Memory B cell (primary cell): Measurements from ENCODE around the gene PDLIM7.
A peak's percentile ranks its signal among the peaks of the same experiment; 100 is the strongest.

Experiments
- ATAC-seq: fragments of 150-1000 bp; cut with Tn5 transposase; 2 replicates; pipeline ENCODE4 v1.10.0; 2021; ENCODE audit warnings: low read depth, mild to moderate bottlenecking, moderate library complexity
- DNase-seq, 2 donors: peaks; one replicate each; pipeline ENCODE4 v3.0.0; 2022; ENCODE audit warnings: low spot score in 2 of 2
- H3K27ac Mint-ChIP-seq: one replicate; pipeline ENCODE4 v1.8.0; 2022; ENCODE audit warnings: mild to moderate bottlenecking, moderate library complexity, mixed read lengths
- H3K27me3 Mint-ChIP-seq: one replicate; pipeline ENCODE4 v1.8.0; 2022; ENCODE audit warnings: mixed read lengths
- H3K36me3 Mint-ChIP-seq: one replicate; pipeline ENCODE4 v1.8.0; 2022; ENCODE audit warnings: mild to moderate bottlenecking, mixed read lengths
- H3K4me1 Mint-ChIP-seq: one replicate; pipeline ENCODE4 v1.8.0; 2022; ENCODE audit warnings: mixed read lengths
- H3K4me3 Mint-ChIP-seq: one replicate; pipeline ENCODE4 v1.8.0; 2022; ENCODE audit warnings: mild to moderate bottlenecking, moderate library complexity, mixed read lengths
- H3K9me3 Mint-ChIP-seq: one replicate; pipeline ENCODE4 v1.8.0; 2022; ENCODE audit warnings: mixed read lengths

Gene PDLIM7

GRCh38 chr5:177450667-177451424, 46.6 kb downstream of the PDLIM7 start:
- H3K4me3 Mint-ChIP-seq, result no peak overlapping the region
- H3K4me1 Mint-ChIP-seq, result peaks cover 26% of the 10 kb centered on the region
- H3K36me3 Mint-ChIP-seq, result no peaks in the 10 kb centered on the region
- DNase-seq (no peak), ATAC-seq (no peak)
- no peaks in the 10 kb centered on the region for H3K9me3 Mint-ChIP-seq
- peak overlapping the region; percentile 35 for H3K27ac Mint-ChIP-seq
- H3K27me3 Mint-ChIP-seq, result no peaks in the 10 kb centered on the region

- H3K27me3 Mint-ChIP-seq, result no peaks in the 10 kb centered on the region
- no peaks in the 10 kb centered on the region for H3K36me3 Mint-ChIP-seq
- DNase-seq, result no peak
- peaks cover 40% of the 10 kb centered on the region for H3K4me1 Mint-ChIP-seq
- H3K27ac Mint-ChIP-seq, result no peak overlapping the region
- no peak overlapping the region for H3K4me3 Mint-ChIP-seq
- ATAC-seq, result no peak
- H3K9me3 Mint-ChIP-seq, result no peaks in the 10 kb centered on the region
Measured at GRCh38 chr5:177449140-177450061, 48.0 kb downstream of the PDLIM7 start.

- Mint-ChIP-seq H3K27me3 (no peaks in the 10 kb centered on the region), H3K36me3 (no peaks in the 10 kb centered on the region), H3K9me3 (no peaks in the 10 kb centered on the region), H3K4me3 (peak overlapping the region; percentile 63), H3K27ac (peak overlapping the region; percentile 84), H3K4me1 (peaks cover 39% of the 10 kb centered on the region)
- no peak for ATAC-seq
- no peak for DNase-seq
Measured at GRCh38 chr5:177448244-177448950, 49.0 kb downstream of the PDLIM7 start.

GRCh38 chr5:177447611-177448243, 49.7 kb downstream of the PDLIM7 start:
- Mint-ChIP-seq H3K27me3 (no peaks in the 10 kb centered on the region), H3K9me3 (no peaks in the 10 kb centered on the region), H3K27ac (peak overlapping the region; percentile 84), H3K36me3 (peaks cover under 1% of the 10 kb centered on the region), H3K4me3 (peak overlapping the region; percentile 65), H3K4me1 (peaks cover 39% of the 10 kb centered on the region)
- DNase-seq (no peak), ATAC-seq (no peak)

GRCh38 chr5:177447066-177447610, 50.3 kb downstream of the PDLIM7 start:
- peak overlapping the region; percentile 43 for H3K4me3 Mint-ChIP-seq
- no peaks in the 10 kb centered on the region for H3K9me3 Mint-ChIP-seq
- no peaks in the 10 kb centered on the region for H3K27me3 Mint-ChIP-seq
- DNase-seq, result peak; percentile 62 to 69
- H3K27ac Mint-ChIP-seq, result peak overlapping the region; percentile 84
- H3K36me3 Mint-ChIP-seq, result peaks cover 5% of the 10 kb centered on the region
- H3K4me1 Mint-ChIP-seq, result peaks cover 38% of the 10 kb centered on the region
- peak; percentile 48 for ATAC-seq

GRCh38 chr5:177446200-177447065, 51.0 kb downstream of the PDLIM7 start, which contains the start of gene PRR7:
Gene PRR7 (plus strand): TSS chr5:177446814. CDS start chr5:177455068, 8,254 bp downstream.
- peak; percentile 78 to 79 for DNase-seq
- peak within 1 kb of the TSS; percentile 74 for H3K4me3 Mint-ChIP-seq
- H3K9me3 Mint-ChIP-seq, result no peaks in the 10 kb centered on the region
- H3K4me1 Mint-ChIP-seq, result peaks cover 35% of the 10 kb centered on the region
- H3K27me3 Mint-ChIP-seq, result no peaks in the 10 kb centered on the region
- H3K36me3 Mint-ChIP-seq, result peaks cover 8% of the 10 kb centered on the region
- peak; percentile 68 for ATAC-seq
- H3K27ac Mint-ChIP-seq, result peak within 1 kb of the TSS; percentile 95

GRCh38 chr5:177445917-177446199, 51.5 kb downstream of the PDLIM7 start:
- Mint-ChIP-seq H3K4me3 (peak overlapping the region; percentile 74), H3K27ac (peak overlapping the region; percentile 95), H3K27me3 (no peaks in the 10 kb centered on the region), H3K4me1 (peaks cover 33% of the 10 kb centered on the region), H3K36me3 (peaks cover 10% of the 10 kb centered on the region), H3K9me3 (no peaks in the 10 kb centered on the region)
- ATAC-seq (no peak), DNase-seq (no peak)

GRCh38 chr5:177445052-177445916, 52.1 kb downstream of the PDLIM7 start:
- Mint-ChIP-seq H3K27ac (peak overlapping the region; percentile 95), H3K9me3 (no peaks in the 10 kb centered on the region), H3K4me1 (peaks cover 31% of the 10 kb centered on the region), H3K36me3 (peaks cover 10% of the 10 kb centered on the region), H3K27me3 (no peaks in the 10 kb centered on the region), H3K4me3 (peak overlapping the region; percentile 74)
- DNase-seq, result no peak
- ATAC-seq, result peak; percentile 12

GRCh38 chr5:177444106-177445051, 53.0 kb downstream of the PDLIM7 start:
- peak; percentile 34 for ATAC-seq
- peaks cover 35% of the 10 kb centered on the region for H3K4me1 Mint-ChIP-seq
- H3K4me3 Mint-ChIP-seq, result peak overlapping the region; percentile 61

GRCh38 chr5:177443144-177443983, 54.0 kb downstream of the PDLIM7 start:
- Mint-ChIP-seq H3K9me3 (no peaks in the 10 kb centered on the region), H3K4me3 (no peak overlapping the region), H3K27ac (peak overlapping the region; percentile 95), H3K4me1 (peaks cover 31% of the 10 kb centered on the region), H3K36me3 (peaks cover 17% of the 10 kb centered on the region), H3K27me3 (no peaks in the 10 kb centered on the region)
- ATAC-seq (no peak), DNase-seq (no peak)

More at GRCh38 chr5:177444106-177445051, 53.0 kb downstream of the PDLIM7 start:
- Mint-ChIP-seq H3K36me3 (peaks cover 16% of the 10 kb centered on the region), H3K27ac (peak overlapping the region; percentile 95), H3K27me3 (no peaks in the 10 kb centered on the region), H3K9me3 (no peaks in the 10 kb centered on the region)
- DNase-seq, result no peak
